HL-60 (cell line): Measurements from ENCODE around the gene SIRT1.

Experiments used
- CTCF ChIP-seq: IDR thresholded peaks from one replicate; pipeline ENCODE4 v1.5.1; 2011; ENCODE audit warnings: low read length, control low read depth, inconsistent platforms; ENCODE audit not compliant: insufficient read depth
- POLR2AphosphoS5 ChIP-seq: IDR thresholded peaks from 2 replicates; pipeline ENCODE4 v1.6.1; 2012; ENCODE audit warnings: low read depth
- REST ChIP-seq: IDR thresholded peaks from 2 replicates; pipeline ENCODE4 v1.6.1; 2012; ENCODE audit warnings: low read depth; ENCODE audit not compliant: insufficient replicate concordance
- SPI1 ChIP-seq: IDR thresholded peaks from 2 replicates; pipeline ENCODE4 v1.6.1; 2012; ENCODE audit warnings: low read depth, mild to moderate bottlenecking, borderline replicate concordance

- TF ChIP-seq CTCF (no peak), POLR2AphosphoS5 (no peak), REST (no peak), SPI1 (no peak)
Measured at GRCh38 chr10:67924136-67924535, 39.7 kb downstream of the SIRT1 start.
